K562 (cell line): ENCODE data around the gene FSCN2. TPM values are rescaled to one million over a fixed set of nuclear protein-coding genes. Genes with fewer than 3 reads are reported as not detected.

ENCODE experiments used
- ADNP ChIP-seq: fragments of 200-800 bp; sonication (Bioruptor generic); IDR thresholded peaks from 2 replicates; pipeline ENCODE4 v1.6.1; 2016; ENCODE audit warnings: missing genetic modification characterization, missing compliant biosample characterization
- CBX1 ChIP-seq: sonication (generic); IDR thresholded peaks from 2 replicates; pipeline ENCODE4 v1.6.1; 2016; ENCODE audit warnings: antibody characterized with exemption, low read depth, mild to moderate bottlenecking
- CCNT2 ChIP-seq: IDR thresholded peaks from 2 replicates; pipeline ENCODE4 v1.6.1; 2011; ENCODE audit warnings: borderline replicate concordance, low read depth, mild to moderate bottlenecking, moderate library complexity, mixed read lengths, low read length; ENCODE audit not compliant: insufficient read length; ENCODE audit errors: extremely low read depth
- E2F6 ChIP-seq, 2 experiments: IDR thresholded peaks; 2 replicates each; pipeline ENCODE4 v1.6.1; 2011; ENCODE audit warnings: borderline replicate concordance in 1 of 2, control low read depth in 1 of 2, low read depth in 1 of 2, low read length in 1 of 2, mild to moderate bottlenecking in 1 of 2, mixed read lengths in 1 of 2, moderate library complexity in 1 of 2; ENCODE audit not compliant: insufficient read depth in 1 of 2, insufficient read length in 1 of 2, poor library complexity in 1 of 2, severe bottlenecking in 1 of 2; ENCODE audit errors: extremely low read depth in 1 of 2
- E4F1 ChIP-seq: fragments of 250-450 bp; sonication (Bioruptor Pico); IDR thresholded peaks from 2 replicates; pipeline ENCODE4 v1.5.0; 2021; ENCODE audit warnings: mild to moderate bottlenecking, borderline replicate concordance
- FOXP1 ChIP-seq: sonication (generic); formaldehyde crosslinking; IDR thresholded peaks from 2 replicates; pipeline ENCODE4 v1.8.0; 2022; ENCODE audit warnings: mild to moderate bottlenecking, missing genetic modification reagents
- HMBOX1 ChIP-seq: sonication (generic); IDR thresholded peaks from 2 replicates; pipeline ENCODE4 v1.6.1; 2016
- HMG20A ChIP-seq: fragments of 450-650 bp; formaldehyde crosslinking; conservative IDR thresholded peaks from 2 replicates; pipeline ENCODE4 v1.4.0; 2020; ENCODE audit warnings: mild to moderate bottlenecking, mixed read lengths
- JUN ChIP-seq, 2 experiments: sonication (generic) in 1 of 2; formaldehyde crosslinking in 1 of 2; IDR thresholded peaks; 2 replicates each; pipeline versions ENCODE4 v1.6.1 to v1.8.0; 2012 to 2022; ENCODE audit warnings: borderline replicate concordance in 2 of 2, mild to moderate bottlenecking in 2 of 2, improper control_type of control experiment in 1 of 2, low read depth in 1 of 2, low read length in 1 of 2, missing genetic modification reagents in 1 of 2
- KLF6 ChIP-seq: fragments of 250-450 bp; sonication (Bioruptor Pico); IDR thresholded peaks from 2 replicates; pipeline ENCODE4 v1.4.0; 2020; ENCODE audit warnings: mild to moderate bottlenecking, moderate library complexity, borderline replicate concordance
- LEF1 ChIP-seq: fragments of 450-650 bp; IDR thresholded peaks from 2 replicates; pipeline ENCODE4 v1.6.1; 2016; ENCODE audit warnings: mild to moderate bottlenecking
- MIER1 ChIP-seq: fragments of 450-650 bp; IDR thresholded peaks from 2 replicates; pipeline ENCODE4 v1.6.1; 2016; ENCODE audit warnings: antibody characterized with exemption, mild to moderate bottlenecking, low read depth
- NONO ChIP-seq, 2 experiments: fragments of 200-400 bp in 1 of 2; fragments of 450-650 bp in 1 of 2; formaldehyde crosslinking in 1 of 2; IDR thresholded peaks; 2 replicates each; pipeline ENCODE4 v1.6.1; 2017; ENCODE audit warnings: low read depth in 2 of 2, mild to moderate bottlenecking in 2 of 2, moderate library complexity in 2 of 2, low read length in 1 of 2
- RBFOX2 ChIP-seq: fragments of 200-400 bp; formaldehyde crosslinking; IDR thresholded peaks from 2 replicates; pipeline ENCODE4 v1.6.1; 2017; ENCODE audit warnings: low read depth, mild to moderate bottlenecking, low read length, moderate library complexity
- TAF1 ChIP-seq: IDR thresholded peaks from 2 replicates; pipeline ENCODE4 v1.6.1; 2011; ENCODE audit warnings: mild to moderate bottlenecking, low read length, moderate library complexity; ENCODE audit not compliant: insufficient read depth, control insufficient read depth, severe bottlenecking; ENCODE audit errors: extremely low read depth
- TRIM25 ChIP-seq: fragments of 450-650 bp; IDR thresholded peaks from 2 replicates; pipeline ENCODE4 v1.7.0; 2016; ENCODE audit warnings: borderline replicate concordance
- ZNF695 ChIP-seq: fragments of 450-650 bp; formaldehyde crosslinking; IDR thresholded peaks from 2 replicates; pipeline ENCODE4 v1.4.0; 2020; ENCODE audit warnings: mild to moderate bottlenecking, moderate library complexity
- polyA plus RNA-seq, 8 experiments: library from polyadenylated mRNA; depleted of rRNA in 4 of 8; stranded (reverse) in 5 of 8; unstranded in 3 of 8; fragments of >200 nt; fragmentation: Nextera tagmentation in 2 of 8; fragmentation: Illumina TruSeq in 1 of 8; extraction: Ambion mirVana in 2 of 8; extraction: Trizol in 1 of 8; gene quantifications; 2 replicates each; pipeline versions ENCODE4 v1.2.1 to v1.2.3, GENCODE V29; 2011 to 2014; ENCODE audit warnings: inconsistent platforms in 1 of 8, missing spikeins in 1 of 8
- total RNA-seq, 7 experiments: library from RNA; depleted of rRNA in 6 of 7; stranded (reverse); fragments of >200 nt in 6 of 7; fragmentation: Illumina TruSeq in 2 of 7; extraction: Trizol in 2 of 7; gene quantifications; 2 replicates each; pipeline versions ENCODE4 v1.2.1 to v1.2.3, GENCODE V29; 2011 to 2021; ENCODE audit warnings: low replicate concordance in 1 of 7

The FSCN2 gene
- total and polyA plus RNA-seq, 9 of the 15 experiments (the other 6 are each of a cell fraction or from before 2014, with no cell fraction given) = 0.08 TPM; not detected in 8

GRCh38 chr17:81552244-81553017 lies 24.3 kb downstream of the FSCN2 start, which contains the start of gene FAAP100 (continued):
- TF ChIP-seq E4F1 (peak; percentile 99), JUN (IDR thresholded peaks at IDR 0.05; ENCODE audit: borderline replicate concordance, low read depth, low read length) (no peak), JUN (CRISPR knock-in tag; IDR thresholded peaks at IDR 0.05; ENCODE audit: borderline replicate concordance) (no peak; the same call in 1 of the 2 replicates), NONO (IDR thresholded peaks at IDR 0.05; ENCODE audit: low read depth in 2 of 2, low read length in 1 of 2) (peak; percentile 16 to 92; a peak in 3 of 4 replicates), TAF1 (peak; percentile 89), E2F6 (IDR thresholded peaks at IDR 0.05; ENCODE audit: borderline replicate concordance in 1 of 2, extremely low read depth in 1 of 2, insufficient read depth in 1 of 2, insufficient read length in 1 of 2, low read depth in 1 of 2, low read length in 1 of 2, poor library complexity in 1 of 2, severe bottlenecking in 1 of 2) (peak; percentile 8 to 42), HMG20A (CRISPR knock-in tag) (no peak), LEF1 (no peak), CCNT2 (peak; percentile 68), ZNF695 (CRISPR knock-in tag) (no peak), HMBOX1 (no peak), TRIM25 (no peak), KLF6 (CRISPR knock-in tag) (no peak), FOXP1 (CRISPR knock-in tag) (0 out of 2 replicates have a peak, but pooled peaks have one; percentile 51), MIER1 (no peak), ADNP (tag) (no peak), CBX1 (peak; percentile 39; the same call in 1 of the 2 replicates), RBFOX2 (peak; percentile 93)
